ENCODE results near the gene FMN1. TPM values are rescaled to one million over a fixed set of nuclear protein-coding genes. Genes with fewer than 3 reads are reported as not detected.
"Not testable (repeated sequence)": the region's sequence is repeated elsewhere in the genome, so short reads cannot be mapped to it uniquely, and the experiment has no call there.

Gene FMN1
- total RNA-seq, 2 donors from 2014 or later = 26.9 to 27.5 TPM

DNA sequence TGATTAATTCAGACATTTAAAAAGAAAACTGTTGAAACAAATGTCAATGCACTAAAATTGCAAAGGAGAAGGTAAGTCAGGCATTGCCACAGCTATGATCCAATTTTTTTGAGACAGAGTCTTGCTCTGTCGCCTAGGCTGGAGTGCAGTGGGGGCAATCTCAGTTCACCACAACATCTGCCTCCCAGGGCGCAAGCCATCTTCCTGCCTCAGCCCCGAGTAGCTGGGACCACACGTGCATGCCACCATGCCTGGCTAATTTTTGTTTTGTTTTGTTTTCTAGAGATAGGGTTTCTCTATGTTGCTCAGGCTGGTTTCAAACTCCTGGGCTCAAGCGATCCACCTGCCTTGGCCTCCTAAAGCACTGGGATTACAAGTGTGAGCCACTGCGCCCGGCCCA, 117.6 kb downstream of the FMN1 start:
- Histone ChIP-seq H3K36me3 (no peaks in the 10 kb centered on the region), H3K4me1 (ENCODE audit: control insufficient read depth in 1 of 2, low read depth in 2 of 2) (no peaks in the 10 kb centered on the region), H3K27me3 (replicated peaks; ENCODE audit: insufficient read depth) (no peaks in the 10 kb centered on the region), H3K4me3 (no peak overlapping the region), H3K9me3 (no peaks in the 10 kb centered on the region), H3K27ac (no peak overlapping the region)
- DNase-seq (ENCODE audit: low spot score) (no peak), ATAC-seq (ENCODE audit: insufficient number of reproducible peaks, low FRiP score, low read depth) (no peak)
- TF ChIP-seq, protein P1, sequence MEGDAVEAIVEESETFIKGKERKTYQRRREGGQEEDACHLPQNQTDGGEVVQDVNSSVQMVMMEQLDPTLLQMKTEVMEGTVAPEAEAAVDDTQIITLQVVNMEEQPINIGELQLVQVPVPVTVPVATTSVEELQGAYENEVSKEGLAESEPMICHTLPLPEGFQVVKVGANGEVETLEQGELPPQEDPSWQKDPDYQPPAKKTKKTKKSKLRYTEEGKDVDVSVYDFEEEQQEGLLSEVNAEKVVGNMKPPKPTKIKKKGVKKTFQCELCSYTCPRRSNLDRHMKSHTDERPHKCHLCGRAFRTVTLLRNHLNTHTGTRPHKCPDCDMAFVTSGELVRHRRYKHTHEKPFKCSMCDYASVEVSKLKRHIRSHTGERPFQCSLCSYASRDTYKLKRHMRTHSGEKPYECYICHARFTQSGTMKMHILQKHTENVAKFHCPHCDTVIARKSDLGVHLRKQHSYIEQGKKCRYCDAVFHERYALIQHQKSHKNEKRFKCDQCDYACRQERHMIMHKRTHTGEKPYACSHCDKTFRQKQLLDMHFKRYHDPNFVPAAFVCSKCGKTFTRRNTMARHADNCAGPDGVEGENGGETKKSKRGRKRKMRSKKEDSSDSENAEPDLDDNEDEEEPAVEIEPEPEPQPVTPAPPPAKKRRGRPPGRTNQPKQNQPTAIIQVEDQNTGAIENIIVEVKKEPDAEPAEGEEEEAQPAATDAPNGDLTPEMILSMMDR (IDR thresholded peaks at IDR 0.05) = no peak

DNA sequence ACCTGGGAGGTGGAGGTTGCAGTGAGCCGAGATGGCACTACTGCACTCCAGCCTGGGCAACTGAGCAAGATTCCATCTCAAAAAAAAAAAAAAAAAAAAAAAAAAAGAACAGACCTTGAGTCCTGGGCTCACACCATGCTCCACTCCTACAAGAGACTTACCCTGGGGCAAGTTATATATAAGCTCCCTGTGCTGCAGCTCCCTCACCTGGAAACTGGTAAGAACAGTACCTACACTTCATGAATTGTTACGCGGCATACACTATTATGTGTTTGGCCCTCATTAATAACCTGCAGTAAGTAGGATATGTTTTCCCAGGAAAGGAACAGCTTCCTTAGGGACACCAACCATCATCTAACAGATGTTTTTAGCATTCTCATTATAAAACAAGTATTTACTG, 119.6 kb downstream of the FMN1 start:
- no peak for ATAC-seq (ENCODE audit: insufficient number of reproducible peaks, low FRiP score, low read depth)
- no peaks in the 10 kb centered on the region for H3K4me1 ChIP-seq (ENCODE audit: control insufficient read depth in 1 of 2, low read depth in 2 of 2)
- H3K27me3 ChIP-seq (replicated peaks; ENCODE audit: insufficient read depth) = no peaks in the 10 kb centered on the region
- no peak for DNase-seq (ENCODE audit: low spot score)
- no peaks in the 10 kb centered on the region for H3K9me3 ChIP-seq
- H3K36me3 ChIP-seq = no peaks in the 10 kb centered on the region
- no peak overlapping the region for H3K4me3 ChIP-seq
- TF ChIP-seq, protein P1 (IDR thresholded peaks at IDR 0.05) = no peak
- H3K27ac ChIP-seq = no peak overlapping the region

- DNase-seq (ENCODE audit: low spot score) = no peak
- Histone ChIP-seq H3K4me1 (ENCODE audit: control insufficient read depth in 1 of 2, low read depth in 2 of 2) (no peaks in the 10 kb centered on the region), H3K4me3 (no peak overlapping the region), H3K27ac (no peak overlapping the region), H3K27me3 (replicated peaks; ENCODE audit: insufficient read depth) (no peaks in the 10 kb centered on the region), H3K9me3 (no peaks in the 10 kb centered on the region), H3K36me3 (no peaks in the 10 kb centered on the region)
- ATAC-seq (ENCODE audit: insufficient number of reproducible peaks, low FRiP score, low read depth) = no peak
- TF ChIP-seq, protein P1 (IDR thresholded peaks at IDR 0.05) = no peak
Observed at GRCh38 chr15:33074212-33074611, 120.3 kb downstream of the FMN1 start.

DNA sequence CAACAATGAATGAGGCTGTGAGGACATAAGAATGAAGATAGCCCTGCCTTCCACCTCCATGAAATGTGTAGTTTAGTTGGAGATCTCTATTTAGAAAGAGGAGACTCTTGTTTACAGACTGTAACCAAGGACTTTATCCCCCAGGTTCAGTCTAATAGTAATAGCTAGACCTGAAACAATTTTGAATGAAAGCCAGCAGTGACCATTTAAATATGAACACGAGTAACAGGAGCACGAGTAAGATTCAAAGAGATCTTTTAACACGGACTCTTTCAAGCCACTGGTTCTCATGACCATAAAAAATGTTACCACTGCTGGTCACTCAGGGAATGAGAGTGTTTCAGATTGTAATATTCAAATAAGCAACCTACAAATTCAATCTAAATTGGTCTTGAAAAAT, 123.1 kb downstream of the FMN1 start:
- no peak for ATAC-seq (ENCODE audit: insufficient number of reproducible peaks, low FRiP score, low read depth)
- TF ChIP-seq, protein P1 (IDR thresholded peaks at IDR 0.05) = no peak
- Histone ChIP-seq H3K36me3 (no peaks in the 10 kb centered on the region), H3K4me1 (ENCODE audit: control insufficient read depth in 1 of 2, low read depth in 2 of 2) (peaks cover 0 to 11% of the 10 kb centered on the region in 2 donors), H3K27me3 (replicated peaks; ENCODE audit: insufficient read depth) (no peaks in the 10 kb centered on the region), H3K27ac (no peak overlapping the region), H3K9me3 (no peaks in the 10 kb centered on the region), H3K4me3 (no peak overlapping the region)
- DNase-seq (ENCODE audit: low spot score) = no peak

- H3K4me1 ChIP-seq (ENCODE audit: control insufficient read depth in 1 of 2, low read depth in 2 of 2) = peaks cover 0 to 11% of the 10 kb centered on the region in 2 donors
- not testable (repeated sequence) for H3K4me3 ChIP-seq; ATAC-seq (ENCODE audit: insufficient number of reproducible peaks, low FRiP score, low read depth); H3K9me3 ChIP-seq; H3K36me3 ChIP-seq; H3K27me3 ChIP-seq (replicated peaks; ENCODE audit: insufficient read depth); H3K27ac ChIP-seq; DNase-seq (ENCODE audit: low spot score)
Observed at GRCh38 chr15:33069903-33070302, 124.6 kb downstream of the FMN1 start.

GRCh38 chr15:33069161-33069560, 125.4 kb downstream of the FMN1 start:
- TF ChIP-seq, protein P1 (IDR thresholded peaks at IDR 0.05) = no peak
- no peak overlapping the region for H3K27ac ChIP-seq
- H3K4me3 ChIP-seq = no peak overlapping the region
- H3K4me1 ChIP-seq (ENCODE audit: control insufficient read depth in 1 of 2, low read depth in 2 of 2) = peaks cover 0 to 11% of the 10 kb centered on the region in 2 donors
- H3K9me3 ChIP-seq = no peaks in the 10 kb centered on the region
- ATAC-seq (ENCODE audit: insufficient number of reproducible peaks, low FRiP score, low read depth) (no peak), DNase-seq (ENCODE audit: low spot score) (no peak)
- no peaks in the 10 kb centered on the region for H3K27me3 ChIP-seq (replicated peaks; ENCODE audit: insufficient read depth)
- no peaks in the 10 kb centered on the region for H3K36me3 ChIP-seq
